Dermis microvascular lymphatic vessel endothelial cell (primary cell): Measurements from ENCODE around the gene AIPL1. TPM values are rescaled to one million over a fixed set of nuclear protein-coding genes. Genes with fewer than 3 reads are reported as not detected.

ENCODE experiments used
- total RNA-seq: library from RNA; depleted of rRNA; stranded (reverse); fragments of >200 nt; gene quantifications from 2 replicates; pipeline ENCODE4 v1.2.1, GENCODE V29; 2014

The AIPL1 gene
- total RNA-seq, 1 donor from 2014 or later, result not detected

Other genes with a start within 250 kb of the AIPL1 start
- gene PIMREG, start 9.3 kb upstream of the AIPL1 start, total RNA-seq, result 8.2 and 21.7 TPM in 2 replicates
- 0.13 and 0.26 TPM in 2 replicates for gene PITPNM3, start 121.4 kb upstream of the AIPL1 start, total RNA-seq
- gene KIAA0753, start 205.6 kb upstream of the AIPL1 start, total RNA-seq, result 7.2 and 8.2 TPM in 2 replicates
- gene TXNDC17, start 205.9 kb upstream of the AIPL1 start, total RNA-seq, result 74.2 and 85.4 TPM in 2 replicates
- gene MED31, start 216.5 kb upstream of the AIPL1 start, total RNA-seq, result 6.8 and 8.5 TPM in 2 replicates
- gene C17orf100, start 216.6 kb upstream of the AIPL1 start, total RNA-seq, result 0.13 and 0.63 TPM in 2 replicates